H9 (cell line): ENCODE measurements around the gene SNED1. TPM values are rescaled to one million over a fixed set of nuclear protein-coding genes. Genes with fewer than 3 reads are reported as not detected.

Experiments used
- DNase-seq: peaks from one replicate; pipeline ENCODE4 v3.0.0-alpha.2; 2017
- H2AFZ ChIP-seq: one replicate; pipeline ENCODE4 v1.6.1; 2013; ENCODE audit warnings: mild to moderate bottlenecking, low read length, control low read depth, moderate library complexity
- H2AK5ac ChIP-seq: 2 replicates; pipeline ENCODE4 v1.6.1; 2013; ENCODE audit warnings: low read length, control low read depth, mixed read lengths; ENCODE audit not compliant: insufficient read length
- H2BK120ac ChIP-seq: one replicate; pipeline ENCODE4 v1.6.1; 2013; ENCODE audit warnings: low read depth, mild to moderate bottlenecking, low read length, control low read depth, inconsistent platforms; ENCODE audit not compliant: poor library complexity, severe bottlenecking
- H2BK12ac ChIP-seq: 2 replicates; pipeline ENCODE4 v1.6.1; 2013; ENCODE audit warnings: low read length, control low read depth, mixed read lengths, low read depth; ENCODE audit not compliant: insufficient read length
- H2BK15ac ChIP-seq: 2 replicates; pipeline ENCODE4 v1.6.1; 2013; ENCODE audit warnings: low read depth, low read length, control low read depth
- H2BK20ac ChIP-seq: one replicate; pipeline ENCODE4 v1.6.1; 2013; ENCODE audit warnings: low read depth, mild to moderate bottlenecking, low read length, control low read depth, inconsistent platforms; ENCODE audit not compliant: poor library complexity, severe bottlenecking
- H2BK5ac ChIP-seq: 2 replicates; pipeline ENCODE4 v1.6.1; 2013; ENCODE audit warnings: low read length, control low read depth, mixed read lengths; ENCODE audit not compliant: insufficient read length
- H3K14ac ChIP-seq: 2 replicates; pipeline ENCODE4 v1.6.1; 2013; ENCODE audit warnings: low read length, control low read depth; ENCODE audit not compliant: insufficient read depth
- H3K18ac ChIP-seq: 2 replicates; pipeline ENCODE4 v1.6.1; 2013; ENCODE audit warnings: low read depth, mild to moderate bottlenecking, mixed read lengths, low read length, control low read depth; ENCODE audit not compliant: insufficient read length
- H3K23ac ChIP-seq: 2 replicates; pipeline ENCODE4 v1.6.1; 2013; ENCODE audit warnings: low read length, control low read depth, mixed read lengths, low read depth; ENCODE audit not compliant: insufficient read length
- H3K23me2 ChIP-seq: 2 replicates; pipeline ENCODE4 v1.6.1; 2013; ENCODE audit warnings: low read depth, mild to moderate bottlenecking, mixed read lengths, low read length, control low read depth; ENCODE audit not compliant: insufficient read length, poor library complexity, severe bottlenecking
- H3K27ac ChIP-seq: 2 replicates; pipeline ENCODE4 v1.5.1; 2013; ENCODE audit warnings: low read length, control low read depth, mixed read lengths, low read depth; ENCODE audit not compliant: insufficient read length
- H3K27me3 ChIP-seq: 2 replicates; pipeline ENCODE4 v1.6.1; 2013; ENCODE audit warnings: low read length, control low read depth, inconsistent platforms; ENCODE audit not compliant: insufficient read depth
- H3K4ac ChIP-seq: 2 replicates; pipeline ENCODE4 v1.6.1; 2013; ENCODE audit warnings: low read depth, mild to moderate bottlenecking, control low read depth, inconsistent platforms, low read length, moderate library complexity
- H3K4me1 ChIP-seq: 2 replicates; pipeline ENCODE4 v1.6.1; 2013; ENCODE audit warnings: low read length, control low read depth, inconsistent platforms; ENCODE audit not compliant: insufficient read depth
- H3K4me2 ChIP-seq: 2 replicates; pipeline ENCODE4 v1.6.1; 2013; ENCODE audit warnings: low read length, control low read depth, mixed read lengths; ENCODE audit not compliant: insufficient read length, insufficient read depth
- H3K56ac ChIP-seq: 2 replicates; pipeline ENCODE4 v1.6.1; 2013; ENCODE audit warnings: low read depth, mild to moderate bottlenecking, mixed read lengths, low read length, control low read depth; ENCODE audit not compliant: insufficient read length
- H3K79me1 ChIP-seq: 2 replicates; pipeline ENCODE4 v1.6.1; 2013; ENCODE audit warnings: low read depth, mild to moderate bottlenecking, moderate library complexity, low read length, control low read depth, inconsistent platforms; ENCODE audit not compliant: insufficient read depth, poor library complexity, severe bottlenecking
- H3K79me2 ChIP-seq: 2 replicates; pipeline ENCODE4 v1.6.1; 2013; ENCODE audit warnings: low read length, control low read depth, inconsistent platforms; ENCODE audit not compliant: insufficient read depth
- H3K9ac ChIP-seq: 2 replicates; pipeline ENCODE4 v1.6.1; 2013; ENCODE audit warnings: low read length, control low read depth, mixed read lengths; ENCODE audit not compliant: insufficient read length; ENCODE audit errors: extremely low read depth
- H3K9me3 ChIP-seq: one replicate; pipeline ENCODE4 v1.6.1; 2013; ENCODE audit warnings: low read depth, low read length, inconsistent platforms; ENCODE audit not compliant: control insufficient read depth
- H3T11ph ChIP-seq: one replicate; pipeline ENCODE4 v1.6.1; 2013; ENCODE audit warnings: mild to moderate bottlenecking, low read length, control low read depth, inconsistent platforms
- H4K20me1 ChIP-seq: one replicate; pipeline ENCODE4 v1.6.1; 2013; ENCODE audit not compliant: control insufficient read depth, insufficient read length, insufficient read depth
- H4K5ac ChIP-seq: 2 replicates; pipeline ENCODE4 v1.6.1; 2013; ENCODE audit warnings: low read depth, mild to moderate bottlenecking, mixed read lengths, low read length, control low read depth; ENCODE audit not compliant: insufficient read length
- H4K8ac ChIP-seq: replicated peaks from 2 replicates; pipeline ENCODE4 v1.6.1; 2013; ENCODE audit warnings: low read length, control low read depth, mixed read lengths, low read depth; ENCODE audit not compliant: insufficient read length
- H4K91ac ChIP-seq: 2 replicates; pipeline ENCODE4 v1.6.1; 2013; ENCODE audit warnings: low read depth, mild to moderate bottlenecking, moderate library complexity, mixed read lengths, low read length, control low read depth; ENCODE audit not compliant: insufficient read length
- H3K27ac Mint-ChIP-seq, 3 experiments: 2 replicates in 2 of 3; 3 replicates in 1 of 3; pipeline ENCODE4 v1.8.0; 2020 to 2021; ENCODE audit warnings: mixed read lengths in 3 of 3, mild to moderate bottlenecking in 1 of 3, moderate library complexity in 1 of 3
- H3K27me3 Mint-ChIP-seq: 2 replicates; pipeline ENCODE4 v1.8.0; 2021; ENCODE audit warnings: low read depth, mild to moderate bottlenecking, moderate library complexity, mixed read lengths
- H3K36me3 Mint-ChIP-seq, 3 experiments: 2 replicates in 2 of 3; 3 replicates in 1 of 3; pipeline ENCODE4 v1.8.0; 2020 to 2021; ENCODE audit warnings: low read depth in 3 of 3, mixed read lengths in 3 of 3; ENCODE audit not compliant: insufficient read depth in 1 of 3
- H3K4me1 Mint-ChIP-seq, 2 experiments: 2 replicates each; pipeline ENCODE4 v1.8.0; 2020; ENCODE audit warnings: mixed read lengths in 2 of 2
- H3K4me3 Mint-ChIP-seq, 2 experiments: 2 replicates in 1 of 2; 3 replicates in 1 of 2; pipeline ENCODE4 v1.8.0; 2020 to 2021; ENCODE audit warnings: mild to moderate bottlenecking in 2 of 2, mixed read lengths in 2 of 2, moderate library complexity in 1 of 2
- H3K9me3 Mint-ChIP-seq, 2 experiments: 2 replicates in 1 of 2; 3 replicates in 1 of 2; pipeline ENCODE4 v1.8.0; 2020; ENCODE audit warnings: mild to moderate bottlenecking in 2 of 2, mixed read lengths in 2 of 2, moderate library complexity in 1 of 2
- WGBS: extraction: QIAGEN DNeasy Blood & Tissue Kit; methylation state at CpG from one replicate; pipeline ENCODE4 v1.1.7; 2013; ENCODE audit warnings: missing lambda C conversion rate, low lambda C conversion rate, mixed read lengths; ENCODE audit not compliant: insufficient read length; ENCODE audit errors: extremely low coverage; 5-methylcytosine and 5-hydroxymethylcytosine counted together
- total RNA-seq: library from RNA; stranded (reverse); gene quantifications from 2 replicates; pipeline ENCODE4 v1.2.1, GENCODE V29; 2021
- TF ChIP-seq, protein P1 (sequence below): fragments of 200-600 bp; sonication (generic); conservative IDR thresholded peaks from 3 replicates; pipeline ENCODE4 v1.8.0; 2021; ENCODE audit warnings: antibody characterized with exemption, mild to moderate bottlenecking

Gene SNED1
- total RNA-seq, 1 experiment from 2014 or later, result 2.5 TPM

DNA sequence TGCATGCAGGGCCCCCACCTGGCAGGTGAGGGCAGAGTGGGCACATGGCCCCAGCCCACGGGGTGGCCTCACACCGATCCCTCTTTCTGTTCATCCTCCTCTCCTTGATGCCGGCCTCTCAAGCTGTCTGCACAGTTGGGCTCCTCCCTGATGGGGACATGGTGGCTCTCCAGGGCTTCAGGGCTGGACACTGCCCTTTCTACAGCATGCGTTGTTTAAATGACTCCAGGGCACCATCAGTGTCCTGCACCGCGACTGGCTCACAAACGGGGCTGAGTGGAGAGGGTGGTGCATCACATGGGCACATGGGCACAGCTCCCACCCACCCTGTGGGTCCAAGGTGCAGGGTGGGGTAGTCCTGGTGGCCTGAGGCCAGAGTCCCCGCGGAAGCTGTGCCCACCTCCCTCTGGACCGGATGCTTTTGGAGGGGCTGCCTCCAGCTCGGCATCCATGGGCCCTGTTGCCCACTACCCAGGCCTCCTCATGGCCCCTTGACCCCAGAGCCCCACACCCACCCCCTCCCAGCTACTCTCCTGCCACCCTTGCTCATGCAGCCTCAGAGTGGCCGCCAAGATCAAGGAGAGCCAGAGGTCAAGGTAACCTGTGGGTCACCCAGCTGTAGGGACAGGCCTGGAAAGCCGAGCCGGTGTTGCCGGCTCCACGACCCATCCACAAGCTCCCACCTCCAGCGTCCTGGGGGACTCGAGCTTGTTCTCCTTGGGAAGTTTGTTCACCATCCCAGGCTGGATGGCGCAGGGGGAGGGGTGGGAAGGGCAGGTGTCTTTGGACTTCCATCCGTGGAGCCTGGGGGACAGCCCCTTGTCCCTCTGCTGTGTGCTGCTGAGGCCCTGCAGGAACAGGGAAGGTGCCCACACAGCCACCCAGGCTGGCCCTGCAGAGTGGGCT, 12.3 kb upstream of the SNED1 start:
- Histone ChIP-seq H3K23ac (no peak overlapping the region), H3K18ac (no peak overlapping the region), H3K56ac (no peak overlapping the region), H3K14ac (no peak overlapping the region; the same call in 1 of the 2 replicates), H3K79me1 (no peaks in the 10 kb centered on the region), H2AK5ac (no peak overlapping the region), H3K9me3 (no peaks in the 10 kb centered on the region), H4K5ac (no peak overlapping the region), H2BK12ac (no peak overlapping the region), H4K91ac (no peak overlapping the region), H3K4me2 (no peak overlapping the region), H3K23me2 (no peaks in the 10 kb centered on the region), H3T11ph (no peak overlapping the region), H2BK15ac (no peak overlapping the region), H2BK20ac (no peak overlapping the region), H3K79me2 (no peaks in the 10 kb centered on the region), H3K27me3 (no peaks in the 10 kb centered on the region), H4K8ac (no peak overlapping the region), H2BK5ac (no peak overlapping the region), H2BK120ac (no peak overlapping the region), H3K9ac (no peak overlapping the region), H3K4me1 (no peaks in the 10 kb centered on the region), H3K4ac (no peak overlapping the region), H3K27ac (no peak overlapping the region), H4K20me1 (no peaks in the 10 kb centered on the region), H2AFZ (no peak overlapping the region)
- peaks cover 25% of the 10 kb centered on the region for H3K27me3 Mint-ChIP-seq
- no peaks in the 10 kb centered on the region; a peak in 1 of 5 replicates for H3K9me3 Mint-ChIP-seq
- H3K27ac Mint-ChIP-seq, result no peak overlapping the region; a peak in 1 of 7 replicates
- no CpG with 5 or more reads among the region's 20 CpGs for WGBS
- TF ChIP-seq, protein P1, sequence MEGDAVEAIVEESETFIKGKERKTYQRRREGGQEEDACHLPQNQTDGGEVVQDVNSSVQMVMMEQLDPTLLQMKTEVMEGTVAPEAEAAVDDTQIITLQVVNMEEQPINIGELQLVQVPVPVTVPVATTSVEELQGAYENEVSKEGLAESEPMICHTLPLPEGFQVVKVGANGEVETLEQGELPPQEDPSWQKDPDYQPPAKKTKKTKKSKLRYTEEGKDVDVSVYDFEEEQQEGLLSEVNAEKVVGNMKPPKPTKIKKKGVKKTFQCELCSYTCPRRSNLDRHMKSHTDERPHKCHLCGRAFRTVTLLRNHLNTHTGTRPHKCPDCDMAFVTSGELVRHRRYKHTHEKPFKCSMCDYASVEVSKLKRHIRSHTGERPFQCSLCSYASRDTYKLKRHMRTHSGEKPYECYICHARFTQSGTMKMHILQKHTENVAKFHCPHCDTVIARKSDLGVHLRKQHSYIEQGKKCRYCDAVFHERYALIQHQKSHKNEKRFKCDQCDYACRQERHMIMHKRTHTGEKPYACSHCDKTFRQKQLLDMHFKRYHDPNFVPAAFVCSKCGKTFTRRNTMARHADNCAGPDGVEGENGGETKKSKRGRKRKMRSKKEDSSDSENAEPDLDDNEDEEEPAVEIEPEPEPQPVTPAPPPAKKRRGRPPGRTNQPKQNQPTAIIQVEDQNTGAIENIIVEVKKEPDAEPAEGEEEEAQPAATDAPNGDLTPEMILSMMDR, result no peak
- DNase-seq, result no peak
- H3K36me3 Mint-ChIP-seq, result no peaks in the 10 kb centered on the region
- H3K4me3 Mint-ChIP-seq, result no peak overlapping the region
- peaks cover 2 to 4% of the 10 kb centered on the region in 2 experiments; a peak in 1 of 4 replicates for H3K4me1 Mint-ChIP-seq
